GM18507 (cell line): ENCODE data around the gene BPIFB1.

ENCODE experiments used
- DNase-seq: peaks from one replicate; pipeline ENCODE4 v3.0.0; 2011; ENCODE audit warnings: low read depth; ENCODE audit not compliant: insufficient read length; ENCODE audit errors: extremely low spot score
- FAIRE-seq: peaks from 2 replicates; lab custom pipeline; 2011; peaks lifted over from hg19 to GRCh38; lab: Jason Lieb, UNC

The BPIFB1 gene, protein sequence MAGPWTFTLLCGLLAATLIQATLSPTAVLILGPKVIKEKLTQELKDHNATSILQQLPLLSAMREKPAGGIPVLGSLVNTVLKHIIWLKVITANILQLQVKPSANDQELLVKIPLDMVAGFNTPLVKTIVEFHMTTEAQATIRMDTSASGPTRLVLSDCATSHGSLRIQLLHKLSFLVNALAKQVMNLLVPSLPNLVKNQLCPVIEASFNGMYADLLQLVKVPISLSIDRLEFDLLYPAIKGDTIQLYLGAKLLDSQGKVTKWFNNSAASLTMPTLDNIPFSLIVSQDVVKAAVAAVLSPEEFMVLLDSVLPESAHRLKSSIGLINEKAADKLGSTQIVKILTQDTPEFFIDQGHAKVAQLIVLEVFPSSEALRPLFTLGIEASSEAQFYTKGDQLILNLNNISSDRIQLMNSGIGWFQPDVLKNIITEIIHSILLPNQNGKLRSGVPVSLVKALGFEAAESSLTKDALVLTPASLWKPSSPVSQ

DNA sequence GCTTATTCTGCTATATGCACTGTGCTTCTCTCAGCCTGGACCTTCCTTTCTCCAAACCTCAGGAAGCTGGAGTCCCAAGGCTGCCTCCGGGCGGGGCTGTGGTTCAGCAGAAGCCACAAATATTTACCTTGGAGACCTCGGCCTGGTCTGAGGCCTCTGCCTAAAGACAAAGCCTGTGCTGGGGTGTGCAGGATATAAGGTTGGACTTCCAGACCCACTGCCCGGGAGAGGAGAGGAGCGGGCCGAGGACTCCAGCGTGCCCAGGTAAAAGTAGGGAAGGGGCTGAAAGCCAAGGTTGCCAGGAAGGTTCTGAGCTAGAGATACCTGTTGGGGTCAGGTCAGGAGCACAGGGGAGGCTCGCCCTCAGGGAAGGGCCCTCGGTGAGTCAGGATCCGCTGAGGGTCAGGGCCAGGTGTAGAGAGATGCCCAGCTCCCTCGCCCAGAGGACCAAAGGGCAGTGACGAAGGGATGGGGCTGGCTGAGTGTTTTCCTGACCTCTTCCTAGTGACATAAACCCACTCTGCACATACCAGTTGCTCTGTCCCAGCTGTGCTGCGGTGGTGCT lies at the start of gene BPIFB1:
Gene BPIFB1 (plus strand): TSS at position 224 of the 565 bp plus-strand sequence. CDS start 2,860 bp downstream, outside the sequence.
- no peak for DNase-seq
- FAIRE-seq: no peak

DNA sequence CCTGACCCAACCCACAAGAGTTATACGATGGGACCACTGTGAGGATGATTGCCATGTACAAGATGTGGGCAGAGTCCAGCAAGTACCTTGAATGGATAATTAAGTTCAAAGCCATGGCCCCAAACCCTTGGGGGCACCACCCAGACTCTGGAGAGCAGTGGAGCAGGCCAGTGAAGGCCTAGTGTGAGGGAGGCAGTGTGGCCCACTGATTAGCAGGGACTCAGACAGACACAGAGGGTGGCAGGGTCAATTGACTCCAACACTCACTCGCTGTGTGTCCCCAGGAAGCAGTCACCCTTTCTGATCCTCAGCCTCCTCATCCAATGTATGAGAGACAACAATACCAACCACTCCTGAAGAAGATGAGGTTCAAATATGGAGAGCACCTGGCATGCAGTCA lies 49.0 kb upstream of the BPIFB1 start:
- DNase-seq: no peak
- FAIRE-seq: no peak

DNA sequence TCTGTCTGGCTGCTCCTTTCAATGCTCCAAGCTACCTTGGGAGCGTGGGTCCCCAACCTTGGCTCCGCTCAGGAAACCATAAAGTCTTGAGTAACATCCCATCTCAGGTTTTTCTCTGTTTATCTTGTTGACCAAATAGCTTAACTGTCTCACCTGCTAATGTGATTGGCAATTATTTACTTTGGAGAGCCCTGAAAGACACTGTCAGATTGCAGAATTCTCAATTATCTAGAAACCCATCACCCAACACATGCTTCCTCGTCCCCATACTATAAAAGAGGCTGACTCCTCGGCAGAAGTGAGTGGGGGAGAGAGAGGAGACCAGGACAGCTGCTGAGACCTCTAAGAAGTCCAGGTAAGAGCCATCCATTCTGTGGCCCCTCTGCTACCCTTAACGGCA lies 47.3 kb upstream of the BPIFB1 start, which contains the start of gene BPIFA1:
Gene BPIFA1 (plus strand): TSS at position 301 of the 400 bp plus-strand sequence. CDS start 1,716 bp downstream, outside the sequence.
- FAIRE-seq (no peak), DNase-seq (no peak)

DNA sequence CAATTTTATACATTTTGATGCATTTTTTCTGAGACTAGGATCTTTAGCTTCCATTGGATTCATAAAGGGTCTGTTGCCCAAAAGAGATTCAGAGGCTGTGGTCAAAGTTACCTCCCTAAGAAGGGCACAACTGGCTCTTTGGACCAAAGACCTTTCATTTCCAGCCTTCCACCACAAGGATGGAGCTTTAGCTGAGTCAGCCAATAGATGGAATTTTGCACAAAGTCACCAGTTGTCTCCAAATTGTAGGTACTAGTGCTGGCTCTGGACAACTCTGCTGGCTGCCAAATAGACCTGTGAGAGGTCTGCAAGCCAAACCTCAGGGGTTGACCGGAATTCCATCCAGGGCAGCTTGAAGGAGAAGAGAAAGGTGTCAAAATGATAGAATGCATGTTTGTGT lies 46.7 kb upstream of the BPIFB1 start:
- FAIRE-seq: no peak

DNA sequence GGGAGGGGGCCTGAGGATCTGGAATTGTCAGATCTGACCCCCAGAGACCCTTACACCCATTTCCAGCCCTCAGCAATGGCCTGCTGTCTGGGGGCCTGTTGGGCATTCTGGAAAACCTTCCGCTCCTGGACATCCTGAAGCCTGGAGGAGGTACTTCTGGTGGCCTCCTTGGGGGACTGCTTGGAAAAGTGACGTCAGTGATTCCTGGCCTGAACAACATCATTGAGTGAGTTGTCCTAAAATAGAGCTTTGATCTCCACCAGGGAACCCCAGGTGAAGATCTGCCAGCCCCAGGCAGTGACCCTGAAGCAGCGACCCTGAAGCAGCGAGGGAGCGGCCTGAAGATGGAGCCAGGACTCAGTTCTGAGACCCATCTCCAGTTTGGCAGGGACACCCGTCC lies 45.0 kb upstream of the BPIFB1 start:
- DNase-seq (no peak), FAIRE-seq (no peak)

More for the DNA sequence above, 46.7 kb upstream of the BPIFB1 start:
- DNase-seq: no peak

DNA sequence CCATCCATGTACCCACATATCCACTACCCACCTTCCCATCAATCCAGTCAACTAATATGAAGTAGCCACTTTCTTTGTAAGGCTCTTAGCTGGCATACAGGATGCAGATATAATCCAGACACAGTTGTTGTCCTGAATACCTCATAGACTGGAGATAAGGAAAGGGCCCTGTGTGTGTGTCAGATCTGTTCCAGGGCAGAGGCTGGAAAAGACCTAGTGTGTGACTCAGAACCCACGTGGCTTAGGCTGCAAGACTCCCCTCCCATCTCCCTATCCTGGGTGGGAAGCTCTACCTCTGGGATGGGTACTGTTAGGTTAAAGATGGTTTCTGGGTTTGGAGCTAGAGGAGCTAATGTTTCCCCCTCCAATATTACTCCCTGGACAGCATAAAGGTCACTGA lies 43.6 kb upstream of the BPIFB1 start:
- FAIRE-seq (no peak), DNase-seq (no peak)

DNA sequence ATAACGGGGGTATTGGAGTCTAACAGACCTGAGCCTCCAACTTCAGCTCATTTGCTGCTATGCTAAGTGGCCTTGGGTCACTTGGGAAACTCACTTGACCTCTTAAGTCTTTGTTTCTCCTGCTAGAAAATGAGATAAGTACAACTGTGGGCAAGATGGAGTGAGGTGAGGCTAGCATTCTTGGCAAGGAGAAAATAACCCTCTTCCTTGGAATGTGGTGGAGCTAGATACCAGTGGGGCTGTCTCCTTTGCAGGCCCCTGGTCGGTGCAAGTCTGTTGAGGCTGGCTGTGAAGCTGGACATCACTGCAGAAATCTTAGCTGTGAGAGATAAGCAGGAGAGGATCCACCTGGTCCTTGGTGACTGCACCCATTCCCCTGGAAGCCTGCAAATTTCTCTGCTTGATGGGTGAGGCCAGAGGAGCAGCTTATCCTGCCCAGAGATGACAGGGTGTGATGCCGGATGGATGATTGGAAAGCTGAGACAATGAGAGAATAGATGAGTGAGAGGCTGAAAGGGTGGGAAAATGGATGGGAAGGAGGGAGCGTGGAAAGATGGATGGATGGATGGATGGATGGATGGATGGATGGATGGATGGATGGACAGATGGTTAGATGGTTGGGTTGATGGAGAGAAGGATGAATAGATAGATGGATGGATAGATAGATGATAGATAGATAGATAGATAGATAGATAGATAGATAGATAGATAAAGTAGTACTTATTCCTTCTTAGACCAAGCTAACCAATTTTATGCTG lies 42.9 kb upstream of the BPIFB1 start:
- no peak for FAIRE-seq
- DNase-seq: no peak

DNA sequence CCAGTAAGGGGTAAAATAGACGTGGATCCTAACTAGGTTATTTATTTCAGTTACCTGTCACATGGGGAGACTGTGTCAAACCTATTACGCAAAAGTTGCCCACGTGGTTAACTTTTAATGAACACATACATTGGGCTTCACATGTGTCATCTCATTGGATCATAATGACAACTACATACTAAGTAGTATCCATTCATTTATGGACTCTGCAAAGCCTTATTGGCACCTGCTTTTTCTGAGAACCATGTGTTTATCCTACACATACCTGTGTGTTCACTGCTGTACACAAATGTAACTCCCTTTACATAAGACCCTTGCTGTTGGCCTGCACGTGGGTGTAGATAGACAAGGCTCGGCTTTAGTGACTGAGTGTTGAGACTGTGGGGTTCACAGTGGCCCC lies 42.1 kb upstream of the BPIFB1 start:
- DNase-seq: no peak
- FAIRE-seq: no peak

DNA sequence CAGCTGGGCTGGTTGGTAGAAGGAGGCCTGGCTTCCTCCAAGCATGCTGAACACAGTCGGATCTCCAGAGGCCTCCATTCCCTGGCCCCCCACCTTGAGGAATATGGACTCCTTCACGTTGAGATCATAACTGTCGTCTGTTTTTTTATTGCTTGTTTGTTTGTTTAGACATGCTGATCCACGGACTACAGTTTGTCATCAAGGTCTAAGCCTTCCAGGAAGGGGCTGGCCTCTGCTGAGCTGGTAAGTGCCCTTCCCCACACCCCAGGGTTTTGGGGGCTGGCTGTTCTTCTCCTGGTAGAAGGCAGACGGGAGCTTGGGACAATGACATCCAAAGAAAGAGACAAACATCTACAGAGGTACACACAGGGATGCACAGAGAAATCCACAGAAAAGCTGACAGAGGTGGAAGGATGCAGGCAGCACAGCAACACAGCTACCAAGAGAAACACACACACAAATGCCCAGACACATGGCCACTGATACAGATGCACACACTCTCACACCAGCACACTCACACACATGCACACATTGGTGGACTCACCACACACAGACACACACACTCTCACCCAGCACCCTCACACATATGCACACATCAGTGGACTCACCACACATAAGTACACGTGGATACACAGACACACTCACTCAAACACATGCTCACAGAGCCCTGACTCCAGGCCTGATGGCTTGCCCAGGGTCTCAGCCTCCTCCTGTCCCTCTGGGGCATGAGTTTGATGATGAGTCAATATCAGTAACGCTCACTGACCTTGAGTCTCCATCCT lies 40.5 kb upstream of the BPIFB1 start:
- FAIRE-seq (no peak), DNase-seq (no peak)

DNA sequence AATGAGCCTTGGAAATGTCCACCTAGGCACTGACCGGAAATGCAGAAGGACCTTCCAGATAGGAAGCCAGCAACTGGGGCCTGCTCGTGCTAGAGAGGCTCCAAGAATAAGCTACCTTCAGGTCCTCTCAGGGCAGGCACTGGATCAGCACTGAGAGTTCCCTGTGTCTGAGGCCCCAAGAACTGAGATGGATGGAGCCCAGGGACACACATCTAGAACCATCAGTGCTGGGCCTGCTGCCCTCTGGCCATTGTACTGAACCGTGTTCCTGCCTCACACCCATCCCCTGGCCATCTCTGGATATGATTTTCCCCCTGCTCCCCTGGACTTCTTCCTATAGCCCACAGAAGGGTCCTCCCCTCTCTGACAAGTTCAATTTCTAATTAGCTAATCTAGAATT lies 36.9 kb upstream of the BPIFB1 start:
- no peak for FAIRE-seq

DNA sequence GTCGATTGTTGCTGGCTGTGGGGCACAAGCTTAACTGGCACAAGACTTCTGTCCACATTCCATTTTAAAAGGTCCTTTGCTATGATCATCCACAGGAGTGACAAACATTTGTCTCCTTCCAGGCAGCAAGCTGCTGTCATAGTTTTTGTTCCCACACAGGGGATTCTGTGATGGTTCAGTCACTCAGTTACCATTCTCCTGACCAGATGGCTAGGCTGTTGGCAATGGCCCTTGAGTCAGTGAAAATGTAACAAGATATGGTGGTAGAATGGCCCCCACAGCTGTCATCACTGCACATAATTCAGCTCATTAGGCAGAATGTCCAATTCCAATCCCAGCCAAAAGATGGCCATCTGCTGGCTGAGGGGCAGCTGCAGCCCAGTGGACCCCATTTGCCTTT lies 33.6 kb upstream of the BPIFB1 start:
- no peak for DNase-seq
- FAIRE-seq: no peak

More for the DNA sequence above, 36.9 kb upstream of the BPIFB1 start:
- no peak for DNase-seq

DNA sequence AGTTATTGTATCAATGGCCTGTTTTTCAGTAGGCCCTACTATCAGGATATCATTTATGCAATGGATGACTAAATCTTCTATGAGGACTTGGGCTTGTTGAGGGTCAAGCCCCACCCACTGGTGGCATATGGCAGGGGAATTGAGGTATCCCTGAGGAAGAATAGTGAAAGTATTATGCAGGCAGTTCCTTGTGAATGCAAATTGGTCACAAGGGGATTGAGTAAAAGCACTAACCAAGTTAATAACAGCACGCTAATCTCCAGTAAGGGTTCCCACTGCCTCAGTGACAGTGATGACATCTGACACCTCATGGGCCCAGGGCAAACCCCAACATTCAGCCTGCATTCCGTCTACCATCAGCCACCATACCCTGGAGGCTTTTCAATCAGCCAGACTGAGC lies 32.3 kb upstream of the BPIFB1 start:
- no peak for DNase-seq
- FAIRE-seq: no peak

DNA sequence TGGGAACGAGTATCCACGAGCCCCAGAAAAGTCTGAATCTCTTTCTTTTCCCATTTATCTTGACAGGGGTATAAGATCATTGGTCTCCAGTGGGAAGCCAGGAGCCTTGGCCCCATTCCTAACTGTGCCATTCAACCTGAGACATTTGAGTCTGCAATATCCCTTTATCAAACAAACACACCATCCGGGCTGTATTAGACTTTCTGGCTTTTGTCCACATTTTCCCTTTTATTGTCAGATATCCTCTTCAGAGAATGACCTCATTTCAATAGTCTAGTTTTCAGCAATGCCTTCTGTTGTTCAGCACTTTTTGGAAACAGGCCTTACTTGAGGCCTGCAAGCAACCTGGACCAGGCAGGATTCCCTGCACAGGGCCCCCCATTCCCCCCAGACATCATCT lies 31.5 kb upstream of the BPIFB1 start:
- FAIRE-seq: no peak
- DNase-seq: no peak

DNA sequence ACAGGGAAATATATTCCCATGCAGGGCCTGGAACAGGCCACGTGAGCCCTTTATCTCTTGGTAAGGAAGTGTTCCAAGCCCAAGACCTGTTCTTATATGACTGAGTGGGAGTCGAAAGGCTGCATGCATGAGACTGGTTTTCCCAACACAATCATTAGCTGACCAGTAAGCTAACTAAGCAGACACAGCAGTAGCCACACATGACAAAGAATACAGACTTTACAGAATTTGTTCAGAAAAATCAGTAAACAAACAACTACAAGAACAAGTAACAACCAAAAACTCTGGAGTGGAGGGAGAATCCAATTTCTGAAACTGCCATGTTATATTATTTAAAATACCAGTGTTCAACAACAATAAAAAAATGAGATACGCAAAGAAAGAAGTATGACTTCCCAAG lies 30.6 kb upstream of the BPIFB1 start:
- no peak for FAIRE-seq

DNA sequence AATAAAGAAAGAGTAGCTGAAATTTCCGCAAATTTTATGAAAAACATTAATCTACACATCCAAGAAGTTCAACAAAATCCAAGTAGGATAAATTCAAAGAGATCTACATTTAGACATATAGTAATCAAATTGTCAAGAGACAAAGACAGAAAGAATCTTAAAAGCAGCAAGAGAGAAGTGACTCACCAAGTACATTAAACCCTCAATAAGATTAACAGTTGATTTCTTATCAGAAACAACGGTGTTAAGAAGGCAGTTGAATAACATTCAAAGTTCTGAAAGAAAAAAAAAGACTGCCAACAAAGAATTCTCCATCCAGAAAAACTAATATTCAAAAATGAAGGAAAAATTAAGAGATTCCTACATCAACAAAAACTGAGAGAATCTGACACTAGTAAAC lies 28.0 kb upstream of the BPIFB1 start:
- FAIRE-seq (no peak), DNase-seq (no peak)

More for the DNA sequence above, 30.6 kb upstream of the BPIFB1 start:
- no peak for DNase-seq

DNA sequence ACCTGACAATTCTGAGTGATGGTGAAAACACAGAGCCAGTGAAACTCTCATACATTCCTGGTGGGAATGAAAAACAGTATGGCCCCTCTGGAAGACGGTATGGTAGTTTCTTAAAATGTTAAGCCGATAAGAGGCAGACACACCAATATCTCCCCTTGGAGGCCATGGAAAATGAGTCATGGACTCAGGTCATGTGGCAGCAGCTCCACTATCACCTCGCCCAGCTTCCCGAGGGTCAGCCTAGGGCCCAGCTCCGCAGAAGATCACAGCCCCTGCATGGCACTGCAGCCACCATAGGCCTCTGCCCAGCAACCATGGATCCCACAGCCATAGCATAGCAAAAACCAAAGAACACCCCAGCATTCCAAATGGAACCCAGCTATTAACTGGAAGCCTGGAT lies 25.8 kb upstream of the BPIFB1 start:
- DNase-seq (no peak), FAIRE-seq (no peak)

DNA sequence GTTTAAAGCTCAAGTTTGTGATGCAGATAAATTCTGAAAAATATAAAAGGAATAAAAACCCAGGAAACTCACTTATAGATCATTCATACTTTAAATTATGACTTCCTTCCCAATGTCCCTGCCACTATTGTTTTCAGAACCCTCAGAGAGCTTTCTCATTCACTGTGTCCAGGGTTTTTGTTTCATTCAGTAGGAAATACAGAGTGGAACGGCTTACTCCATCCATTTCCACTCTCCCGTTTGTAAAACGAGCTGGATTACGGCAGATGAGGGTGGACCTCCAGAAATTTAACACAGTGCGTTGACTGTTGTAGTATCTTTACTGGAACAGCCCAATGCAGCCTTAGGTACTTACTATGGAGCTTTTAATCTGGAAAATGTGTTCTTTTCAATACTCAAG lies 23.6 kb upstream of the BPIFB1 start:
- no peak for DNase-seq
- no peak for FAIRE-seq

DNA sequence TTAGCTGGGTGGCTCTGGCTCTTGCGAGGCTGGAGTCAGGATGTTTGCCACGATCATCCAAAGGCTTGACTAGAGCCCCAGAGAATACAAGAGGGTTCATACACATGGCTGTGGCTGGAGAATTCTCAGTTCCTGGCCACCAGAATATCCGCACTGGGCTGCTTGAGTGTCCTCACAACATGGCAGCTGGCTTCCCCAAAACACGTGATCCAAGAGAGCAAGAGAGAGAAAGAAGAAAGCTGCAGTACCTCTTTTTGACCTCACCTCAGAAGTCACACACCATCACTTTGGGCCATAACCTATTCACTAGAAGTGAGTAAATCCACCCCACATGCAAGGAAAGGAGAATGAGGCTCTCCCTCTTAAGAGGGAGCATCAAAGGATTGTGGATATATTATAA lies 21.5 kb upstream of the BPIFB1 start:
- no peak for FAIRE-seq
- DNase-seq: no peak

DNA sequence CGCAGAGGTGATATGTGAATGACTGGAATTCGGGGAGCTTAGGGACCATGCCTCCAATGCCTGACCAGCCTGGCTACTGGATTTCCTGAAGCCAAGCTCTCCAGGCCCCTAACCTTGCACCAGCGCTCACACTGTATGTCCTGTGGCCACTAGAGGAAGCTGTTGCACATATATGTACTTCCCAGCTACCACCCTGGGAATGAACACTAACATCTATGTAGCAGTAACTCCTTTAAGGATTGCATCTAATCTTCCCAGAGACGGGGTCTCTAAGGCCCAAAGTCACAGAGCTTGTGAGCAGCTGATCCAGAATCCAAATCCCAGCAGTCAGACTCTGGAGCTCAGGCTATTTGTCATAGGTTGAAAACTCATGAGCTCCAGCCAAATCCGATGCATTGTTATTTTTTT lies 20.4 kb upstream of the BPIFB1 start:
- FAIRE-seq: no peak
- DNase-seq: no peak

DNA sequence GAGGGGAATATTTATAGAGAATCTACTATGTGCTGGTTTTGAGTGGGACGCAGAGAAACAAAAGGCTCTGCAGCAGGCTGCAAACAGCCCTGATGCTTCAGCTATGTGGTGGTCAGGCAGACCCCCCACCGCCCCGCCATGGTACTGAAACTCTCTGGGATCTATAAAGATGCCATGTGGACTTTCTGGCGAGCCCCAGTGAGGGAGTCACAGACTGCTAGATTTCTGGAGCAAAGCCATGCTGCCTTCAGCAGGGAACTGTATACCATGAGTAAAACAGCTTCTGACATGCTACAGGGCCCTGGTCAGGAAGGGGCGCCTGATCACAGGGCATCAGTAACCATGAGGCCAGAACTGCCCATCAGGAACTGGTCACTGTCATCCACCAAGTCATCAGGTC lies 19.2 kb upstream of the BPIFB1 start:
- DNase-seq (no peak), FAIRE-seq (no peak)
